ENCODE measurements around the gene PSRC1. TPM values are rescaled to one million over a fixed set of nuclear protein-coding genes. Genes with fewer than 3 reads are reported as not detected.
A peak's percentile ranks its signal among the peaks of the same experiment; 100 is the strongest.

PSRC1 gene
- total RNA-seq, 6 experiments from 2014 or later: 0.70 to 3.4 (median 1.5) TPM

- H3K4me3 ChIP-seq: no peak overlapping the region
- peak overlapping the region in 1 of 3 donors; percentile 39 for H3K27ac ChIP-seq
- intact Hi-C loops (cut with DNase I): no loop called here
- peak in 1 of 3 donors; percentile 66 for DNase-seq
- H3K27me3 ChIP-seq: no peaks in the 10 kb centered on the region
- no peaks in the 10 kb centered on the region for H3K9me3 ChIP-seq
- TF ChIP-seq, protein P1, sequence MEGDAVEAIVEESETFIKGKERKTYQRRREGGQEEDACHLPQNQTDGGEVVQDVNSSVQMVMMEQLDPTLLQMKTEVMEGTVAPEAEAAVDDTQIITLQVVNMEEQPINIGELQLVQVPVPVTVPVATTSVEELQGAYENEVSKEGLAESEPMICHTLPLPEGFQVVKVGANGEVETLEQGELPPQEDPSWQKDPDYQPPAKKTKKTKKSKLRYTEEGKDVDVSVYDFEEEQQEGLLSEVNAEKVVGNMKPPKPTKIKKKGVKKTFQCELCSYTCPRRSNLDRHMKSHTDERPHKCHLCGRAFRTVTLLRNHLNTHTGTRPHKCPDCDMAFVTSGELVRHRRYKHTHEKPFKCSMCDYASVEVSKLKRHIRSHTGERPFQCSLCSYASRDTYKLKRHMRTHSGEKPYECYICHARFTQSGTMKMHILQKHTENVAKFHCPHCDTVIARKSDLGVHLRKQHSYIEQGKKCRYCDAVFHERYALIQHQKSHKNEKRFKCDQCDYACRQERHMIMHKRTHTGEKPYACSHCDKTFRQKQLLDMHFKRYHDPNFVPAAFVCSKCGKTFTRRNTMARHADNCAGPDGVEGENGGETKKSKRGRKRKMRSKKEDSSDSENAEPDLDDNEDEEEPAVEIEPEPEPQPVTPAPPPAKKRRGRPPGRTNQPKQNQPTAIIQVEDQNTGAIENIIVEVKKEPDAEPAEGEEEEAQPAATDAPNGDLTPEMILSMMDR (IDR thresholded peaks at IDR 0.05): no peak
- no peak for TF ChIP-seq POLR2A (IDR thresholded peaks at IDR 0.05)
- peak; percentile 55 to 81 (median 70) for ATAC-seq
- H3K36me3 ChIP-seq: no peaks in the 10 kb centered on the region
- peaks cover 0 to 22% (median 5%) of the 10 kb centered on the region in 4 donors for H3K4me1 ChIP-seq
- 23% methylated on average over 12 of the region's 12 CpGs for WGBS (ENCODE audit: insufficient coverage, low coverage, low lambda C conversion rate, missing lambda C conversion rate)
Measured at GRCh38 chr1:109312978-109313775, 30.2 kb upstream of the PSRC1 start.

DNA sequence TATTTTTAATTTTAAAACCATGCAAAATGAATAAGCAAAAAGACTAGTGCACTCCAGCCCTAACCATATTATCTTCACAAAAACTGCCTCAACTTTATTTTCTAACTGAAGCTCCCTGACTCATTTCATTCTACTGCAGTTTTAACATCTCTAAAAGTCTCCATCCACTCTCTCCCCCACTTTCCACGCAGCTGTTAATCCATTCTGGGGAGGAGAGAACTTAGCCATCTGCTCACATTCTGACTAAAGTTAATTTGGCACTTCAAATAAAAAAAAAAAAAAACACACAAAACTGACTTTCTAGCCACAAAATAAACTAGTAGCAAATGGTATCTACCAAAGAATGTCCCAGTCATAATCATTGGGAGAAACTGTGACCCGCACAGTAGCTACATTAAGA lies 29.3 kb upstream of the PSRC1 start:
- TF ChIP-seq, protein P1 (IDR thresholded peaks at IDR 0.05): no peak
- TF ChIP-seq POLR2A (IDR thresholded peaks at IDR 0.05): no peak
- H3K9me3 ChIP-seq: no peaks in the 10 kb centered on the region
- no peaks in the 10 kb centered on the region for H3K36me3 ChIP-seq
- WGBS (ENCODE audit: insufficient coverage, low coverage, low lambda C conversion rate, missing lambda C conversion rate): 86% methylated on average over 2 of the region's 2 CpGs
- H3K4me1 ChIP-seq: peaks cover 0 to 22% (median 5%) of the 10 kb centered on the region in 4 donors
- H3K4me3 ChIP-seq: no peak overlapping the region
- no peak overlapping the region for H3K27ac ChIP-seq
- no peaks in the 10 kb centered on the region for H3K27me3 ChIP-seq
- ATAC-seq (no peak), DNase-seq (no peak)
- intact Hi-C loops (cut with DNase I): no loop called here

- H3K27me3 ChIP-seq: no peaks in the 10 kb centered on the region
- 17% methylated on average over 2 of the region's 2 CpGs for WGBS (ENCODE audit: insufficient coverage, low coverage, low lambda C conversion rate, missing lambda C conversion rate)
- no peaks in the 10 kb centered on the region for H3K9me3 ChIP-seq
- intact Hi-C loops (cut with DNase I): no loop called here
- TF ChIP-seq POLR2A (IDR thresholded peaks at IDR 0.05): no peak
- TF ChIP-seq, protein P1 (IDR thresholded peaks at IDR 0.05): no peak
- no peaks in the 10 kb centered on the region for H3K36me3 ChIP-seq
- DNase-seq: no peak
- H3K4me1 ChIP-seq: peaks cover 0 to 22% (median 5%) of the 10 kb centered on the region in 4 donors
- H3K4me3 ChIP-seq: no peak overlapping the region
- H3K27ac ChIP-seq: peak overlapping the region in 1 of 3 donors; percentile 6
- peak in 3 of 4 donors; percentile 63 to 80 (median 65) for ATAC-seq
Measured at GRCh38 chr1:109309347-109309746, 26.4 kb upstream of the PSRC1 start.

DNA sequence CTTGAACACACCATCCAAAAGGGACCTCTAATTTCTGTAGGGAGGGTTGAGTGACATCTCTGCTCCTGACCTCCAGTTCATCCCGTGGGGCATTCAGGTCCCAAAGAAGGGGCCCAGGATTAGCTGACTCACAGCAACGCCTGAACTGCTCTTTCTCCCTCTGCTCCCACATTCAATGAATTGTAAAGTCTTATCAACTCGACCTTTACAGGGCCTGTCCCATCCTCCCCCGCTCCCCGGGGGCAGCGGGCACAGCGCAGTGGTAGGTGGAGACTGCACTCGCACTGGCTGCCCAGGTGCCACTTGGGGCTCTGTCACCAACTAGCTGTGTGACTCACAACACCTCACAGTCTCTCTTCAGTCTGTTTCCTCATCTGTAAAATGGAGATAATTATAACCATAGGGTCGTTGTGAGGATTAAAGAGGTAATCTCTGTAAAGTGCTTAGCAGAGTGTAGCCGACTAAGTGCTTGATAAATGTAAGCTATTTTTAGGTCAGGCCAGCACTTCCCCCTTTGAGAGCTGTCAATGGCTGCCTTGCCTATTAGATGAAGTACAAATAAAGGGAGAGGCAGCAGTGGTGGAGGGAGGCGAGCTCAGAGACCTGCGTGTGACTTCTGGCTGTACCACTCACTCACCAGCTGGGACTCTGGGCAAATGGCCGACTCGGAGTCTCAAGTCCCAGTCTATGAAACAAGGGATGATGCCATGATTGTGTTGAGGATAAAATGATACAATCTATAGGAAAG lies 24.5 kb upstream of the PSRC1 start:
- DNase-seq (no peak), ATAC-seq (no peak)
- Histone ChIP-seq H3K4me1 (peaks cover 0 to 11% (median 4%) of the 10 kb centered on the region in 4 donors), H3K9me3 (no peaks in the 10 kb centered on the region), H3K27ac (no peak overlapping the region), H3K27me3 (no peaks in the 10 kb centered on the region), H3K36me3 (no peaks in the 10 kb centered on the region), H3K4me3 (no peak overlapping the region)
- intact Hi-C loops (cut with DNase I): no loop called here
- TF ChIP-seq POLR2A (IDR thresholded peaks at IDR 0.05): no peak
- TF ChIP-seq, protein P1 (IDR thresholded peaks at IDR 0.05): no peak
- WGBS (ENCODE audit: insufficient coverage, low coverage, low lambda C conversion rate, missing lambda C conversion rate): 73% methylated on average over 6 of the region's 14 CpGs

Measured in right lobe of liver (tissue), 6 donors.